ENCODE results near the gene PTPRN2. TPM values are rescaled to one million over a fixed set of nuclear protein-coding genes. Genes with fewer than 3 reads are reported as not detected.

PTPRN2 gene
- polyA plus RNA-seq, 1 of the 3 experiments (the other 2 are of a cell fraction) = 4.0 TPM

DNA sequence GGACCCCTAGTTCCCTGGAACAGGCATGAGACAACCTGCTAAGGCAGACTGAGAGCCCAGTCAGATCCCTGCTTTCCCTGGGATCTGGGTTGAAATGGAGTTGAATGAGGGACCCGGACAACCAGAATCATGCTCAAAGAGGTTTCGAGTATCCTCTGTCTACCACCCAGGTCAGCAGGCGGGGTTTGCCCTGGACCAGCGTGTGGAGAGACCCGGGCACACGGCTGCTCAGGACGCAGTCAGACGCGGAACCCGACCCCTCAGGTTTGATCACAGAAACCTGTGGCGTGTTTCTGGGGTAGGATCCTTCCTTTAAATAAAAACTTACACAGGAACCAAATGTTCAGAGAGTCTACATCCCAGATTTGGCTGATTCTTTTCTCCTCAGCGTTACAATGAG, 330.6 kb downstream of the PTPRN2 start:
- Histone ChIP-seq H3K9ac (no peak overlapping the region), H3K4me2 (no peak overlapping the region), H2AFZ (ENCODE audit: low read depth) (no peak overlapping the region), H3K27me3 (ENCODE audit: insufficient read depth) (no peaks in the 10 kb centered on the region), H3F3A (replicated peaks; ENCODE audit: insufficient read depth) (no peaks in the 10 kb centered on the region), H3K9me2 (no peaks in the 10 kb centered on the region), H3K9me3 (peaks cover 10% of the 10 kb centered on the region; the same call in 1 of the 2 replicates), H3K4me3 (ENCODE audit: low read depth in 2 of 2, low read length in 1 of 2) (no peak overlapping the region), H4K20me1 (ENCODE audit: insufficient read depth) (no peaks in the 10 kb centered on the region), H3K36me3 (replicated peaks in 1 of 2; ENCODE audit: control insufficient read depth in 1 of 2, insufficient read depth in 2 of 2, low read length in 1 of 2) (no peaks in the 10 kb centered on the region), H3K4me1 (ENCODE audit: control insufficient read depth in 1 of 2, insufficient read depth in 2 of 2, low read depth in 1 of 2, low read length in 1 of 2) (no peaks in the 10 kb centered on the region; a peak in 1 of 4 replicates), H3K27ac (ENCODE audit: low read depth in 2 of 2, low read length in 1 of 2) (no peak overlapping the region), H3K79me2 (ENCODE audit: insufficient read depth) (no peaks in the 10 kb centered on the region)
- TF ChIP-seq, protein P1, sequence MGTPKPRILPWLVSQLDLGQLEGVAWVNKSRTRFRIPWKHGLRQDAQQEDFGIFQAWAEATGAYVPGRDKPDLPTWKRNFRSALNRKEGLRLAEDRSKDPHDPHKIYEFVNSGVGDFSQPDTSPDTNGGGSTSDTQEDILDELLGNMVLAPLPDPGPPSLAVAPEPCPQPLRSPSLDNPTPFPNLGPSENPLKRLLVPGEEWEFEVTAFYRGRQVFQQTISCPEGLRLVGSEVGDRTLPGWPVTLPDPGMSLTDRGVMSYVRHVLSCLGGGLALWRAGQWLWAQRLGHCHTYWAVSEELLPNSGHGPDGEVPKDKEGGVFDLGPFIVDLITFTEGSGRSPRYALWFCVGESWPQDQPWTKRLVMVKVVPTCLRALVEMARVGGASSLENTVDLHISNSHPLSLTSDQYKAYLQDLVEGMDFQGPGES (IDR thresholded peaks at IDR 0.05; ENCODE audit: low read depth, low read length) = no peak
- no peak for TF ChIP-seq EZH2phosphoT487 (IDR thresholded peaks at IDR 0.05; ENCODE audit: borderline replicate concordance, low read depth)
- TF ChIP-seq MEF2A (IDR thresholded peaks at IDR 0.05; ENCODE audit: borderline replicate concordance, low read depth) = no peak
- no peak for TF ChIP-seq SMC3 (IDR thresholded peaks at IDR 0.05; ENCODE audit: low read depth, low read length)
- no peak for TF ChIP-seq RCOR1 (IDR thresholded peaks at IDR 0.05; ENCODE audit: low read length)
- CTCF ChIA-PET = no interaction called here
- DNase-seq = no peak
- WGBS (ENCODE audit: low lambda C conversion rate) = 59% methylated on average over 12 of the region's 12 CpGs
- POLR2A ChIA-PET = interaction anchor here (0.9 kb wide), 1 partner anchor 10 kb away, joined by 4 read pairs; no protein-coding TSS in a partner anchor

DNA sequence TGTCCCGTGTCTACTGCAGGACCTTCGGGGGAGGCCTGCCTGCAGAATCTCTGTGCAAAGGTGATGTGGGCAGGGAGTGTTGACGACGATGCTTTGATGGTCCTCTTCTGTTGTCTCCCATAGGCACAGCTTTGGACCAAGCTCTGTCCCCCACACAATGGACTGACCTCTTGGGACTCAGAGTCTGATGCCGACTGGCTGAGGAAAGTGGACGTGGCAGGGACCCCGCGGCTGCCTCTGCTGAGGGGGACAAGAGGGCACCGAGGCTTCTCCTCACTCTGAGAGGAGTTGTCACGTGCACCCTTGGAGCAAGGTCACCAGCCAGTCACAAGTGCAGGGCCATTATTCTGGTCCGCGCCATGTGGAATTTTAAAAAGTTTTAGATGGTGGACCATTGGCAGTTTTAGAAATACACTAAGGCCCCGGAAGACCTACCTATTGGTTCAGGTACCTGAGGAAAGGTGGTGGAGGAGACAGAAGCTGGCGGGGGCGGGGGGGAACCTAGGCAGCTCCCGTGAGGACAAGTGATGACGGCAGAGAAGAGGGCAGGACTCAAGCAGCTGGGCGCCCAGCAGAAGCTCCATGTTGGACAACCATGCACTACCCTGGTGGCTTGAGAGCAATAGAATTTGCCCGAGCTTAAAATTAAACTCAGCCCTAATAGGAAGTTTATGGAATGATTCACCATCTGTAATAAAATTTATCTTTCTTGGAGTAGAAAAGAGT, 331.4 kb downstream of the PTPRN2 start:
- POLR2A ChIA-PET = no interaction called here

More for the DNA sequence above, 331.4 kb downstream of the PTPRN2 start:
- 48% methylated on average over 19 of the region's 19 CpGs for WGBS (ENCODE audit: low lambda C conversion rate)
- H3K9me2 ChIP-seq = no peaks in the 10 kb centered on the region
- H3K9me3 ChIP-seq = peaks cover 10% of the 10 kb centered on the region; the same call in 1 of the 2 replicates
- H2AFZ ChIP-seq (ENCODE audit: low read depth) = no peak overlapping the region
- H3K4me3 ChIP-seq (ENCODE audit: low read depth in 2 of 2, low read length in 1 of 2) = no peak overlapping the region
- H3K27ac ChIP-seq (ENCODE audit: low read depth in 2 of 2, low read length in 1 of 2) = no peak overlapping the region
- CTCF ChIA-PET = no interaction called here
- no peaks in the 10 kb centered on the region for H3K36me3 ChIP-seq (replicated peaks in 1 of 2; ENCODE audit: control insufficient read depth in 1 of 2, insufficient read depth in 2 of 2, low read length in 1 of 2)
- H3K4me2 ChIP-seq = no peak overlapping the region
- H3K9ac ChIP-seq = no peak overlapping the region
- no peak for TF ChIP-seq EP300 (IDR thresholded peaks at IDR 0.05; ENCODE audit: borderline replicate concordance in 1 of 2, low read depth in 1 of 2, low read length in 1 of 2)
- no peak for TF ChIP-seq RXRA (IDR thresholded peaks at IDR 0.05; ENCODE audit: borderline replicate concordance, low read depth)
- TF ChIP-seq, protein P2, sequence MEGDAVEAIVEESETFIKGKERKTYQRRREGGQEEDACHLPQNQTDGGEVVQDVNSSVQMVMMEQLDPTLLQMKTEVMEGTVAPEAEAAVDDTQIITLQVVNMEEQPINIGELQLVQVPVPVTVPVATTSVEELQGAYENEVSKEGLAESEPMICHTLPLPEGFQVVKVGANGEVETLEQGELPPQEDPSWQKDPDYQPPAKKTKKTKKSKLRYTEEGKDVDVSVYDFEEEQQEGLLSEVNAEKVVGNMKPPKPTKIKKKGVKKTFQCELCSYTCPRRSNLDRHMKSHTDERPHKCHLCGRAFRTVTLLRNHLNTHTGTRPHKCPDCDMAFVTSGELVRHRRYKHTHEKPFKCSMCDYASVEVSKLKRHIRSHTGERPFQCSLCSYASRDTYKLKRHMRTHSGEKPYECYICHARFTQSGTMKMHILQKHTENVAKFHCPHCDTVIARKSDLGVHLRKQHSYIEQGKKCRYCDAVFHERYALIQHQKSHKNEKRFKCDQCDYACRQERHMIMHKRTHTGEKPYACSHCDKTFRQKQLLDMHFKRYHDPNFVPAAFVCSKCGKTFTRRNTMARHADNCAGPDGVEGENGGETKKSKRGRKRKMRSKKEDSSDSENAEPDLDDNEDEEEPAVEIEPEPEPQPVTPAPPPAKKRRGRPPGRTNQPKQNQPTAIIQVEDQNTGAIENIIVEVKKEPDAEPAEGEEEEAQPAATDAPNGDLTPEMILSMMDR (IDR thresholded peaks at IDR 0.05) = no peak
- TF ChIP-seq, protein P3, sequence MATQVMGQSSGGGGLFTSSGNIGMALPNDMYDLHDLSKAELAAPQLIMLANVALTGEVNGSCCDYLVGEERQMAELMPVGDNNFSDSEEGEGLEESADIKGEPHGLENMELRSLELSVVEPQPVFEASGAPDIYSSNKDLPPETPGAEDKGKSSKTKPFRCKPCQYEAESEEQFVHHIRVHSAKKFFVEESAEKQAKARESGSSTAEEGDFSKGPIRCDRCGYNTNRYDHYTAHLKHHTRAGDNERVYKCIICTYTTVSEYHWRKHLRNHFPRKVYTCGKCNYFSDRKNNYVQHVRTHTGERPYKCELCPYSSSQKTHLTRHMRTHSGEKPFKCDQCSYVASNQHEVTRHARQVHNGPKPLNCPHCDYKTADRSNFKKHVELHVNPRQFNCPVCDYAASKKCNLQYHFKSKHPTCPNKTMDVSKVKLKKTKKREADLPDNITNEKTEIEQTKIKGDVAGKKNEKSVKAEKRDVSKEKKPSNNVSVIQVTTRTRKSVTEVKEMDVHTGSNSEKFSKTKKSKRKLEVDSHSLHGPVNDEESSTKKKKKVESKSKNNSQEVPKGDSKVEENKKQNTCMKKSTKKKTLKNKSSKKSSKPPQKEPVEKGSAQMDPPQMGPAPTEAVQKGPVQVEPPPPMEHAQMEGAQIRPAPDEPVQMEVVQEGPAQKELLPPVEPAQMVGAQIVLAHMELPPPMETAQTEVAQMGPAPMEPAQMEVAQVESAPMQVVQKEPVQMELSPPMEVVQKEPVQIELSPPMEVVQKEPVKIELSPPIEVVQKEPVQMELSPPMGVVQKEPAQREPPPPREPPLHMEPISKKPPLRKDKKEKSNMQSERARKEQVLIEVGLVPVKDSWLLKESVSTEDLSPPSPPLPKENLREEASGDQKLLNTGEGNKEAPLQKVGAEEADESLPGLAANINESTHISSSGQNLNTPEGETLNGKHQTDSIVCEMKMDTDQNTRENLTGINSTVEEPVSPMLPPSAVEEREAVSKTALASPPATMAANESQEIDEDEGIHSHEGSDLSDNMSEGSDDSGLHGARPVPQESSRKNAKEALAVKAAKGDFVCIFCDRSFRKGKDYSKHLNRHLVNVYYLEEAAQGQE (IDR thresholded peaks at IDR 0.05; ENCODE audit: low read depth, low read length) = no peak
- TF ChIP-seq FOXM1 (IDR thresholded peaks at IDR 0.05; ENCODE audit: low read depth) = no peak
- no peak for TF ChIP-seq JUND (IDR thresholded peaks at IDR 0.05)
- TF ChIP-seq TCF12 (IDR thresholded peaks at IDR 0.05) = no peak
- no peak for TF ChIP-seq FOXJ3 (CRISPR knock-in tag; IDR thresholded peaks at IDR 0.05)
- TF ChIP-seq, protein P4, sequence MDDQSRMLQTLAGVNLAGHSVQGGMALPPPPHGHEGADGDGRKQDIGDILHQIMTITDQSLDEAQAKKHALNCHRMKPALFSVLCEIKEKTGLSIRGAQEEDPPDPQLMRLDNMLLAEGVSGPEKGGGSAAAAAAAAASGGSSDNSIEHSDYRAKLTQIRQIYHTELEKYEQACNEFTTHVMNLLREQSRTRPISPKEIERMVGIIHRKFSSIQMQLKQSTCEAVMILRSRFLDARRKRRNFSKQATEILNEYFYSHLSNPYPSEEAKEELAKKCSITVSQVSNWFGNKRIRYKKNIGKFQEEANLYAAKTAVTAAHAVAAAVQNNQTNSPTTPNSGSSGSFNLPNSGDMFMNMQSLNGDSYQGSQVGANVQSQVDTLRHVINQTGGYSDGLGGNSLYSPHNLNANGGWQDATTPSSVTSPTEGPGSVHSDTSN (IDR thresholded peaks at IDR 0.05) = no peak
- TF ChIP-seq FOSL2 (IDR thresholded peaks at IDR 0.05; ENCODE audit: borderline replicate concordance, low read depth) = no peak
- TF ChIP-seq, protein P1 (IDR thresholded peaks at IDR 0.05; ENCODE audit: low read depth, low read length) = no peak
- no peak for TF ChIP-seq TEAD4 (IDR thresholded peaks at IDR 0.05; ENCODE audit: borderline replicate concordance, insufficient read depth)
- no peak for TF ChIP-seq RCOR1 (IDR thresholded peaks at IDR 0.05; ENCODE audit: low read length)
- no peak for TF ChIP-seq EZH2phosphoT487 (IDR thresholded peaks at IDR 0.05; ENCODE audit: borderline replicate concordance, low read depth)
- no peak for TF ChIP-seq RAD21 (IDR thresholded peaks at IDR 0.05; ENCODE audit: low read length)
- no peaks in the 10 kb centered on the region for H3K79me2 ChIP-seq (ENCODE audit: insufficient read depth)
- DNase-seq = no peak
- H3K4me1 ChIP-seq (ENCODE audit: control insufficient read depth in 1 of 2, insufficient read depth in 2 of 2, low read depth in 1 of 2, low read length in 1 of 2) = no peaks in the 10 kb centered on the region; a peak in 1 of 4 replicates
- H3K27me3 ChIP-seq (ENCODE audit: insufficient read depth) = no peaks in the 10 kb centered on the region
- H4K20me1 ChIP-seq (ENCODE audit: insufficient read depth) = no peaks in the 10 kb centered on the region
- H3F3A ChIP-seq (replicated peaks; ENCODE audit: insufficient read depth) = no peaks in the 10 kb centered on the region
